ENCODE data around the gene SPEF2.

- TF ChIP-seq TCF4 (CRISPR knock-in tag; IDR thresholded peaks at IDR 0.05; ENCODE audit: borderline replicate concordance): no peak
- no peak for TF ChIP-seq ZNF8 (CRISPR knock-in tag; IDR thresholded peaks at IDR 0.05)
- TF ChIP-seq OSR1 (CRISPR knock-in tag; IDR thresholded peaks at IDR 0.05): no peak
- TF ChIP-seq ZNF70 (CRISPR knock-in tag; IDR thresholded peaks at IDR 0.05): no peak
- no peak for TF ChIP-seq CSDC2 (CRISPR knock-in tag; IDR thresholded peaks at IDR 0.05)
- TF ChIP-seq, protein P1, sequence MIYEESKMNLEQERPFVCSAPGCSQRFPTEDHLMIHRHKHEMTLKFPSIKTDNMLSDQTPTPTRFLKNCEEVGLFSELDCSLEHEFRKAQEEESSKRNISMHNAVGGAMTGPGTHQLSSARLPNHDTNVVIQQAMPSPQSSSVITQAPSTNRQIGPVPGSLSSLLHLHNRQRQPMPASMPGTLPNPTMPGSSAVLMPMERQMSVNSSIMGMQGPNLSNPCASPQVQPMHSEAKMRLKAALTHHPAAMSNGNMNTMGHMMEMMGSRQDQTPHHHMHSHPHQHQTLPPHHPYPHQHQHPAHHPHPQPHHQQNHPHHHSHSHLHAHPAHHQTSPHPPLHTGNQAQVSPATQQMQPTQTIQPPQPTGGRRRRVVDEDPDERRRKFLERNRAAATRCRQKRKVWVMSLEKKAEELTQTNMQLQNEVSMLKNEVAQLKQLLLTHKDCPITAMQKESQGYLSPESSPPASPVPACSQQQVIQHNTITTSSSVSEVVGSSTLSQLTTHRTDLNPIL (CRISPR knock-in tag; IDR thresholded peaks at IDR 0.05; ENCODE audit: low read depth): no peak
- no peak for TF ChIP-seq ARNTL (CRISPR knock-in tag; IDR thresholded peaks at IDR 0.05; ENCODE audit: borderline replicate concordance, low read depth)
- TF ChIP-seq, protein P2, sequence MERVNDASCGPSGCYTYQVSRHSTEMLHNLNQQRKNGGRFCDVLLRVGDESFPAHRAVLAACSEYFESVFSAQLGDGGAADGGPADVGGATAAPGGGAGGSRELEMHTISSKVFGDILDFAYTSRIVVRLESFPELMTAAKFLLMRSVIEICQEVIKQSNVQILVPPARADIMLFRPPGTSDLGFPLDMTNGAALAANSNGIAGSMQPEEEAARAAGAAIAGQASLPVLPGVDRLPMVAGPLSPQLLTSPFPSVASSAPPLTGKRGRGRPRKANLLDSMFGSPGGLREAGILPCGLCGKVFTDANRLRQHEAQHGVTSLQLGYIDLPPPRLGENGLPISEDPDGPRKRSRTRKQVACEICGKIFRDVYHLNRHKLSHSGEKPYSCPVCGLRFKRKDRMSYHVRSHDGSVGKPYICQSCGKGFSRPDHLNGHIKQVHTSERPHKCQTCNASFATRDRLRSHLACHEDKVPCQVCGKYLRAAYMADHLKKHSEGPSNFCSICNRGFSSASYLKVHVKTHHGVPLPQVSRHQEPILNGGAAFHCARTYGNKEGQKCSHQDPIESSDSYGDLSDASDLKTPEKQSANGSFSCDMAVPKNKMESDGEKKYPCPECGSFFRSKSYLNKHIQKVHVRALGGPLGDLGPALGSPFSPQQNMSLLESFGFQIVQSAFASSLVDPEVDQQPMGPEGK (CRISPR knock-in tag; IDR thresholded peaks at IDR 0.05; ENCODE audit: borderline replicate concordance): no peak
- TF ChIP-seq RARB (CRISPR knock-in tag; IDR thresholded peaks at IDR 0.05): no peak
- TF ChIP-seq, protein P3, sequence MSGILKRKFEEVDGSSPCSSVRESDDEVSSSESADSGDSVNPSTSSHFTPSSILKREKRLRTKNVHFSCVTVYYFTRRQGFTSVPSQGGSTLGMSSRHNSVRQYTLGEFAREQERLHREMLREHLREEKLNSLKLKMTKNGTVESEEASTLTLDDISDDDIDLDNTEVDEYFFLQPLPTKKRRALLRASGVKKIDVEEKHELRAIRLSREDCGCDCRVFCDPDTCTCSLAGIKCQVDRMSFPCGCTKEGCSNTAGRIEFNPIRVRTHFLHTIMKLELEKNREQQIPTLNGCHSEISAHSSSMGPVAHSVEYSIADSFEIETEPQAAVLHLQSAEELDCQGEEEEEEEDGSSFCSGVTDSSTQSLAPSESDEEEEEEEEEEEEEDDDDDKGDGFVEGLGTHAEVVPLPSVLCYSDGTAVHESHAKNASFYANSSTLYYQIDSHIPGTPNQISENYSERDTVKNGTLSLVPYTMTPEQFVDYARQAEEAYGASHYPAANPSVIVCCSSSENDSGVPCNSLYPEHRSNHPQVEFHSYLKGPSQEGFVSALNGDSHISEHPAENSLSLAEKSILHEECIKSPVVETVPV (CRISPR knock-in tag; IDR thresholded peaks at IDR 0.05): no peak
- TF ChIP-seq TOX (CRISPR knock-in tag; IDR thresholded peaks at IDR 0.05; ENCODE audit: borderline replicate concordance): no peak
- no peak for TF ChIP-seq ISL1 (CRISPR knock-in tag; IDR thresholded peaks at IDR 0.05)
Observed at GRCh38 chr5:35656721-35657120, 39.1 kb downstream of the SPEF2 start.
